Activated naive CD8-positive, alpha-beta T cell (primary cell): ENCODE measurements around the gene ATP6AP1.
"Not testable (repeated sequence)": the region's sequence is repeated elsewhere in the genome, so short reads cannot be mapped to it uniquely, and the experiment has no call there.

Experiments used
- H3K27ac Mint-ChIP-seq: one replicate; pipeline ENCODE4 v1.8.0; 2021; ENCODE audit warnings: mixed read lengths
- H3K27me3 Mint-ChIP-seq: one replicate; pipeline ENCODE4 v1.8.0; 2021; ENCODE audit warnings: mixed read lengths
- H3K36me3 Mint-ChIP-seq: one replicate; pipeline ENCODE4 v1.8.0; 2021; ENCODE audit warnings: mixed read lengths
- H3K4me1 Mint-ChIP-seq: one replicate; pipeline ENCODE4 v1.8.0; 2021; ENCODE audit warnings: low read depth, mixed read lengths
- H3K4me3 Mint-ChIP-seq: one replicate; pipeline ENCODE4 v1.8.0; 2021; ENCODE audit warnings: mild to moderate bottlenecking, mixed read lengths
- H3K9me3 Mint-ChIP-seq: one replicate; pipeline ENCODE4 v1.8.0; 2021; ENCODE audit warnings: low read depth, mixed read lengths

Gene ATP6AP1

DNA sequence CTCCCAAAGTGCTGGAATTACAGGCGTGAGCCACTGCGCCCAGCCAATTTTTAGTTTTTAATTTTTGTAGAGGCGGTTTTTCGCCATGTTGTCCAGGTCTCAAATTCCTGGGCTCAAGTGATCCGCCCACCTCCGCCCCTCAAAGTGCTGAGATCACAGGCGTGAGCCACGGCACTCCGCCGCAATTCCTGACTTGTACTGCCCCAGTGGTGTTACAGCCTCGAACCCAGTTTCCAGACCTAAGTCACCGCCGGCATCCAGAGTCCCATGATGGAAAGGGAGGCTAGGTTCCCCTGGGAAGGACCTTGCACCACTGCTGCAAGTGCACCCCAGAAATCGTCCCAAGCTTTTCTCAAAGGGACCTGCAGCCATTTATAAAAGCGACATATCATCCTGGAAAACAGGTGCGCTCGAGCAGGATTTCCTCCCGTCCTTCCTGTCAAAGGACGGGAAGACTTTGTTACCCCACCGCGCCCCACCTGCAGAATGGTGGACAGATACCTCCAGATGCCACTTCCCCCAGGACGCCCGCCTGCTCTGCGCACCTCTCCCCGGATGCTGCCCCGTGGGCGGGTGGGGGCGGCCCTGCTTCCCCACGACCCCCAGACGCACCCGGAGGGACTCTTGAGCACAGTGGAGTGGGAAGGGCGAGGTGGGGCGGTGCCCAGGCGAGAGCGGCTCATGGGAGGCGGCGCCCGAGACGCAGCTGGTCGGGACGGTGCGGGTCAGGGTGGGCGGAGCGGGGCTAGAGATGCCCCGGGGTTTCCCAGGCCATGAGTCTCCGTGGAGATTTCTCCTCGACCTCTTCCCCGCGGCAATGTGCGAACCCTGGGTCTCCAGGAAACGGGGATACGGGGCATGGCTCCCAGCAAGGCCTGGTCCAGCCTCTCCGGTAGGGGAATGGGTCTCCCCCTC is 31.2 kb upstream of the ATP6AP1 start:
- Mint-ChIP-seq H3K36me3 (peaks cover 16% of the 10 kb centered on the region), H3K4me1 (peaks cover 2% of the 10 kb centered on the region), H3K27ac (peak overlapping the region; percentile 100), H3K4me3 (peak overlapping the region; percentile 98), H3K27me3 (no peaks in the 10 kb centered on the region), H3K9me3 (no peaks in the 10 kb centered on the region)

DNA sequence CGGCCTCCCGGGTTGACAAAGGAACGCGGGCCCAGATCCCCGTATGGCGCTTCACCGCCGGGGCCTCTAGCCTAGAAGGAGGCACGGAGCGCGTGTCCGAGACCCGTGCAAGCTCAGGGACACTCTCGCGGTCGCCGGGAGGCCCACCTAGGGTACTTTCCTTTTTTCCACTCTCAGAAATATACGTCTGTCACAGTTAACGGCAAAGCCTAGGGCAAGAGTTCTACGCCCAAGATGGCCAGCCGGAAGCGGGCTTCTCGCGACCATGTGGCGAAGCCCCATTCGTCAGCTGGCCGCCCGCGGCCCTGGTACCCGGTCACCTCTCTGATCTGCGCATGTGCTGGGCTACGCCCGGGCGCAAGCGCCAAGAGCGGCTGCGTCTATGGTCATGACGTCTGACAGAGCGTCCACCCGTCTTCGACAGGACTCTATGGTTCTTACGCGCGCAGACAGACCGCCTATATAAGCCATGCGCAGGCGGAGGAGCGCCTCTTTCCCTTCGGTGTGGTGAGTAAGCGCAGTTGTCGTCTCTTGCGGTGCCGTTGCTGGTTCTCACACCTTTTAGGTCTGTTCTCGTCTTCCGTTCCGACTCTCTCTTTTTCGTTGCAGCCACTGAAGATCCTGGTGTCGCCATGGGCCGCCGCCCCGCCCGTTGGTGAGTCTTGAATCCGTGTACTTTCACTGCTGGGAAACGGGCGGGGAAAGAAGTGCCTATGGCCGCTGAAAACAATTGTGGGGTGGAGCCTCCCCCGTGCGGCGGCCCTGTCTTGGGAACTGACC is 30.4 kb upstream of the ATP6AP1 start, which contains the start of gene RPL10:
Gene RPL10, plus strand, starts transcription at position 490 of the 780 bp plus-strand sequence. Its CDS starts 143 bp downstream, at position 633.
- H3K27ac Mint-ChIP-seq, result peak within 1 kb of the TSS; percentile 100
- H3K36me3 Mint-ChIP-seq, result peaks cover 16% of the 10 kb centered on the region
- H3K4me1 Mint-ChIP-seq, result peaks cover 2% of the 10 kb centered on the region
- no peaks in the 10 kb centered on the region for H3K27me3 Mint-ChIP-seq
- peak within 1 kb of the TSS; percentile 98 for H3K4me3 Mint-ChIP-seq
- no peaks in the 10 kb centered on the region for H3K9me3 Mint-ChIP-seq

DNA sequence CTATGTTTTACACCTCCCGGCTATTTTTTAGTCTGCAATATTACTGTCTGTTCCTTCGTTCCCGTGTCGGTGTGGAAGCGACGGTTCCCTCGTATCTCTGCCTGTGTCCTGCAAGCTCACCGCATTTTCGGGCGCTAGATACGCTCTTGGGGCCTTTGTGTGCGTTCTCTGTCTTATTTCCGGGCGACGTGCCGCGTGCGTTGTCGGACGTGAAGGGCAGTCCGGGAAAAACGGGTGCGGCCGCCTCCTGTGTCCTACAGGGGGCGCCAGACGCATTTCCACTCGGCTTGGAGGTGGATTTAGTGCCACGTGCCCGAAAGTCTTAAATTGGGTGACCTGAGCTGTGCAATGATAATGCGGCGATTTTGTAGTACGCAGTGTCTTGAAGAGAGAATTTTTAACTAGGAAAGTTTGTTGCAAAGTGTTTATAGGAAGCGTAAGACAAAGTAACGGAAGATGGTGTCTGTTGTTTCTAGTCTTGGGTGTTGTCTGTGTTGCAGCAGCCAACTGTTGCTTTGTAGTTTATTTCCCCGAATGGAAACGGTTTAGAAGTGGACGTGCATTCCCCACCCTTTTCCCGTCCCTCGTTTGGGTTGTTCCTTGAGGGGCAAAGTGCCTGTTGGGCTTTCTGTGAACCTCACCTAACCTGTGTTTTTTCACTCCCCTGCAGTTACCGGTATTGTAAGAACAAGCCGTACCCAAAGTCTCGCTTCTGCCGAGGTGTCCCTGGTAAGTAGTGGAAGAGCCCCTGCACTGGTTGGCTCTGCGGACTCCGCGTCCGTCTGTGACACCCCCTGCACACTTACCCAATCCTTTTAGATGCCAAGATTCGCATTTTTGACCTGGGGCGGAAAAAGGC is 29.6 kb upstream of the ATP6AP1 start:
- Mint-ChIP-seq H3K9me3 (no peaks in the 10 kb centered on the region), H3K36me3 (peaks cover 16% of the 10 kb centered on the region), H3K4me1 (peaks cover 2% of the 10 kb centered on the region), H3K27me3 (no peaks in the 10 kb centered on the region), H3K27ac (peak overlapping the region; percentile 100), H3K4me3 (peak overlapping the region; percentile 98)

DNA sequence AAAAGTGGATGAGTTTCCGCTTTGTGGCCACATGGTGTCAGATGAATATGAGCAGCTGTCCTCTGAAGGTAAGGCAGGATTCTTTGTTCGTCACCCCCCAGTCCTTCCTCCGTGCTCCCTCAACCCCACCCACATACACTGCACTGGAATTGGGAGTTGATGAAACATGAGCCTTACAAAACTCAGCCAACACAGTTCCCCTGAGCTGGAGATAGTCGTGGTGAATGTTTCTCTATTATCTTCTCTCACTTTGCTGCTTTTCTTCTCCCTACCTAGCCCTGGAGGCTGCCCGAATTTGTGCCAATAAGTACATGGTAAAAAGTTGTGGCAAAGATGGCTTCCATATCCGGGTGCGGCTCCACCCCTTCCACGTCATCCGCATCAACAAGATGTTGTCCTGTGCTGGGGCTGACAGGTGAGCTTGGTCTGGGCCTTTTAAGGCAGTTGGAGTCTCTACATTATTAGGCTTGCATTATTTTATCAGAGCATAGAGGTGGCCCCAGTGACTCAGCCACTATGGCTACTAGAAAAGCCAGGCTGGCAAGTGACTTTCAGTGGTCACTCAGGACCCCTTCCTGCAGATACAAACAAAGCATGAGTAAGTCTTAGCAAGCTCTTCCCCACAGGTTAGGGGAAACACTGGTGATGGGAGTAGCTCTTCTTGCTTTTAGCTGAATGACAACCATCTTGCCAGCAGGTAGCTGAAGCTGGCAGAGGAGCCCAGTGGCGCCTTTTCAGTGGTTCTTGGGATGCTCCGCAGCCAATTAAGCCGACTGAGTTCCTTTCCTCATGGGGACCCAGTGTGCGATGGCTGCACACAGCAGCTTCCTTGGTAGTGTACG is 28.7 kb upstream of the ATP6AP1 start:
- Mint-ChIP-seq H3K9me3 (no peaks in the 10 kb centered on the region), H3K4me1 (peaks cover 2% of the 10 kb centered on the region), H3K27ac (peak overlapping the region; percentile 100), H3K4me3 (peak overlapping the region; percentile 98), H3K36me3 (peaks cover 16% of the 10 kb centered on the region), H3K27me3 (no peaks in the 10 kb centered on the region)

DNA sequence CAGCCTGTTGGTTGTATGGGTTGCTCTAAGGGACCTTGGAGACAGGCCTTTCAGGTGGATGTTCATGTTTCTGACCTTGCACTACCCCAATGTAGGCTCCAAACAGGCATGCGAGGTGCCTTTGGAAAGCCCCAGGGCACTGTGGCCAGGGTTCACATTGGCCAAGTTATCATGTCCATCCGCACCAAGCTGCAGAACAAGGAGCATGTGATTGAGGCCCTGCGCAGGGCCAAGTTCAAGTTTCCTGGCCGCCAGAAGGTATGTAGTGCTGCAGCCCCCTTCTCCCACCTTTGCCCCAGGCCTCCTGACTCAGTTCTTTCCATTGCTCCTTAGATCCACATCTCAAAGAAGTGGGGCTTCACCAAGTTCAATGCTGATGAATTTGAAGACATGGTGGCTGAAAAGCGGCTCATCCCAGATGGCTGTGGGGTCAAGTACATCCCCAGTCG is 28.1 kb upstream of the ATP6AP1 start:
- H3K27me3 Mint-ChIP-seq, H3K4me1 Mint-ChIP-seq, H3K9me3 Mint-ChIP-seq: not testable (repeated sequence)
- peak overlapping the region; percentile 98 for H3K4me3 Mint-ChIP-seq
- H3K27ac Mint-ChIP-seq, result peak overlapping the region; percentile 100
- H3K36me3 Mint-ChIP-seq, result peaks cover 16% of the 10 kb centered on the region

DNA sequence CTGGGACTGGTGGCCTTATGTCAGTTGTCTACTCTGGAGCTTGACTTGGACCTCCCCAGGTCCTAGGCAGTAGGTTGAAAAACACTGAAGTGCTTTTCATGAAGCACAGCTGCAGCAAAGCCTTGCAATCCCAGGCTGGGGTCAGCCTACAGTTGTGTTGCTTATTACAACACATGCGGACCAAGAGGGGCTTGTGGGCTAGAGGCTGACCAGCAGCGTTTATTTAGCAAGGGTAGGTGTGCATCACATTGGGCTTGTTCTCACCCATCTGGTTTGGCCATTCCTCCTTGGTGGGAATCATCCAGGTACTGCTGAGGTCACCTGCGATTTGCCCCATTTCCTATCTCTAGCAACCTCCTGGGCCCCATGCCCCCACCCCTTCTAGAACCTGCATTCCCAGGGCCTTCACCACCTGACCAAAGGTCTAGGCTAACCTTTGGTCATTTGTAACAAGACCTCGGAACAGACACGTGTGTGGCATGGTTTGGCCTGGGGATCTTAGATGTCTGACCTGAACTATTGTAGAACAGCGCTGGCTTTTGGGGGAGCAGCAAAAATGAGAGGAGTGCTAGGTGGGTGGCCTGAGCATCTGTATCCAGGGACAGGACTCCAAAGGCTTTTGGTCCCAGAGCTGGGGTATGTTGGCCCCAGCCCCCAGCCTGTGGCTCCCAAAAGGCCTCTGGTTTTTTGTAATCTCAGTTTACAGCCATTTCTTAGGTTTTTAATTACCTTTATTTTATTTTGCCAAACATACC is 27.3 kb upstream of the ATP6AP1 start:
- Mint-ChIP-seq H3K27ac (peak overlapping the region; percentile 100), H3K4me3 (peak overlapping the region; percentile 98), H3K9me3 (no peaks in the 10 kb centered on the region)

DNA sequence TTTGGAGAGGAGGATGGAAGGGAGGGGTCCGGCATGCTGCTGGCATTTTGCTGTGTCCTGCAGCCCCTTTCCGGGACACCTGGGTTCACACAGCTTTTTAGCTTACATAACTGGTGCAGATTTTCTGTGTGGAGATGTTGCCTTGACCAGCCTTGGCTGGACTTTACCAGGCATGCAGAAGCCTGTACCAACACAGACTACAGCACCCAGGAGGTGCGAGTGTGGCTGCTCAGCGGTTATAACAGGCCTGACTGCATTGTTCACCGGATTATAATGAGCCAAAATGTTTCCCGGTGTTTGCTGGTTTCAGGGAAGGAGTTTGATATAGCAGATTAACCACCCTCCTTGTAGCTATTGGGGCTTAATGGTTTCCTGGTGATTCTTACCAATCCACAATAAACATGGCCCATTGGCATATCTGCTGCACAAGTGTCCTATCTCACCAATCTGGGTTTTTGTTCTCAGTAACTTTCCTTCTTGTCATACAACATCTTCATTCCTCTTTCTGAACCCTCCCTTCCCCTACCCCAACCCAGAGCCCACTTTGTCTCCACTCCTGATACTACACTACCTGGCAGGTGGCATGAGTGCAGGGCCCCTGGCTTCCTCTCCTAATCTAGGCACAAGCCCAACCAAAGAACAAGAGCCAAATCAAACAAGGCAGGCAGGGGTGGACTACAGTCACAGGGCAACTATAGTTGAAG is 26.4 kb upstream of the ATP6AP1 start:
- no peaks in the 10 kb centered on the region for H3K9me3 Mint-ChIP-seq
- peaks cover 16% of the 10 kb centered on the region for H3K36me3 Mint-ChIP-seq
- no peaks in the 10 kb centered on the region for H3K27me3 Mint-ChIP-seq
- no peak overlapping the region for H3K27ac Mint-ChIP-seq
- H3K4me1 Mint-ChIP-seq, result peaks cover 2% of the 10 kb centered on the region
- no peak overlapping the region for H3K4me3 Mint-ChIP-seq

More for the DNA sequence above, 27.3 kb upstream of the ATP6AP1 start:
- Mint-ChIP-seq H3K27me3 (no peaks in the 10 kb centered on the region), H3K36me3 (peaks cover 16% of the 10 kb centered on the region), H3K4me1 (peaks cover 2% of the 10 kb centered on the region)

DNA sequence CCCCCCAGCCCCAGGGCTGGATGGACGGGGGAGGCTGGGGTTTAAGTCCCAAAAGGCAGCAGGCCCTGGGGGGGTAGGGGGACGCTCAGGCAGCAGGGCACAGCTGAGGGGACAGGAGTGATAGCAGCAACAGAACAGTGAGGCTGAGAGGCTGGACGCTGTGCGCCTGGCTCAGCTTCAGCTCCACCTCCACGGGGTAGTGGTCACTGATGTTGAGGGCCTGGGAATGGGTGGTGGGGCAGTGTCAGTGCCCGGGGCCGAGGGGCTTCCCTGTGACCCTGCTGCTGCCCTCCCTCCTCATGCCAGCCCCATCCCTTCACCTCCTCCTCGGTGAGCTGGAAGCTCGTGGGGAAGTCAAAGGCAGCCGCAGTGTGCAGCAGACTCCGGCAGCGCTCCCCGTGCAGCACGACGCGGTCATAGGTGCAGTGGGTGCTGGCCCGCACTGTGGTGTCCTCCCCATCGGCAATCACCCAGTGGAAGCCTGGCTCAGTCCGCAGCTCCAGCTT is 25.8 kb upstream of the ATP6AP1 start:
- peaks cover 2% of the 10 kb centered on the region for H3K4me1 Mint-ChIP-seq
- no peaks in the 10 kb centered on the region for H3K27me3 Mint-ChIP-seq
- H3K36me3 Mint-ChIP-seq, result peaks cover 16% of the 10 kb centered on the region
- H3K27ac Mint-ChIP-seq, result no peak overlapping the region
- H3K4me3 Mint-ChIP-seq, result no peak overlapping the region
- no peaks in the 10 kb centered on the region for H3K9me3 Mint-ChIP-seq

DNA sequence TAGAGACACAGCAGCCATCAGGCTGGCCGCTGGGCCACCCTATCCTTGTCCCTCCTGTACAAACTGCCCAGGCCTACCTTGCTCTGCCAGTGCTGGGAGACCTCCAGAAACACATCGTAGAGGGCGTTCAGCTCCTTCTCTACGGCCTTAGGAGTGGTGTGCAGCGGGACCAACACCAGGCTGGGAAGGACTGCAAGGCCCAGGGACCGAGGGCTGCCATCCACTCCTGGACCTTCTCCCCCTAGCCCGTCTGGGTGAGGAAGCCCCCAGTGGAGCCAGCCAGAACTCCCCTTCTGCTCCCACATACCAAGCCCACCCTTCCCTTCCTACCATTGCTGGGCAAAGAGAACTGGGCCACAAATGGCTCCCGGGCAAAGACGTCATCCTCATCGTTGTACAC is 25.3 kb upstream of the ATP6AP1 start:
- H3K4me3 Mint-ChIP-seq, result no peak overlapping the region
- peaks cover 2% of the 10 kb centered on the region for H3K4me1 Mint-ChIP-seq
- H3K27me3 Mint-ChIP-seq, result no peaks in the 10 kb centered on the region
- no peaks in the 10 kb centered on the region for H3K9me3 Mint-ChIP-seq
- no peak overlapping the region for H3K27ac Mint-ChIP-seq
- H3K36me3 Mint-ChIP-seq, result peaks cover 15% of the 10 kb centered on the region

DNA sequence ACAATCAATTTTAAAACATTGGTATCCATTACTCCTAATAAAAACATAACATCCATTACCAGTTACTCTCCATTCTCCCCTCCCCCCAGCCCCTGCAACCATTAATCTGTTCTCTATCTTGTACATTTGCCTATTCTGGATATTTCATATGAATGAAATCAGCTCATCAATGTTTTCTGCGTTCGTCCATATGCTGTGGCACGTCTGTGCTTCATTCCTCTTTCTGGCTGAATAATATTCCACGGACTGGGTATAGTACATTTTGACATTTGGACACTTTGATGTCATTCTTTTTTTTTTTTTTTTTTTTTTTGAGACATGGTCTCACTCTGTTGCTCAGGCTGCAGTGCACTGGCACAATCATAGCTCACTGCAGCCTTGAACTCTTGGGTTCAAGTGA is 24.6 kb upstream of the ATP6AP1 start:
- Mint-ChIP-seq H3K36me3 (peaks cover 10% of the 10 kb centered on the region), H3K9me3 (no peaks in the 10 kb centered on the region), H3K4me1 (peaks cover 2% of the 10 kb centered on the region), H3K27me3 (no peaks in the 10 kb centered on the region), H3K4me3 (no peak overlapping the region), H3K27ac (no peak overlapping the region)

DNA sequence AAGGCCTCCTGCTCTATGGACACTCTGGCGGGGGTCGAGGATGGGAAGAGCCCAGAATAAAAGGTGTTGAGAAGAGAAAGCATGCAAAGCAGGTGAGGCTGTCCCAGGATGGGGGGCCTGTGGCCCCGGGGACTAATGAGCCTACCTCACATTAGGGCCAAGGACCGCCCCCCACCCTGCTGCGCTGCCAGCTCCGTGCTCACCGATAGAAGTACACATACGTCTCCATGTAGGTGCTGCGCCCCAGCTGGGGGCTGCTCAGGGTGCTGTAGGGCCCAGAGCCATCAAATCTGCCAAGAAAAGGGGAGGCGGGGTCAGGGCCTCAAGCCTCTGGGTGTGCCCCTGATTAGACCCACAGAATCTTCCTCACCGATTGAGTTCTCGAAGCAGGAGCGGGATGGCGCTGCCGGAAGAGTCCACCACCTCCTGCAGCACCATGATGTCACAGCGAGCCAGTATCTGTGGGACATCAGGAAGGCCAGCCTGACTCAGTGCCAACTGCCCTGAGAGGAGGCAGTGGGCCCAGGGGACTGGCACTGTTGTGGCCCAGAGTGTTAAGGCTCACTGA is 23.8 kb upstream of the ATP6AP1 start:
- Mint-ChIP-seq H3K4me3 (no peak overlapping the region), H3K4me1 (peaks cover 2% of the 10 kb centered on the region), H3K9me3 (no peaks in the 10 kb centered on the region), H3K36me3 (peaks cover 2% of the 10 kb centered on the region), H3K27me3 (no peaks in the 10 kb centered on the region), H3K27ac (no peak overlapping the region)

DNA sequence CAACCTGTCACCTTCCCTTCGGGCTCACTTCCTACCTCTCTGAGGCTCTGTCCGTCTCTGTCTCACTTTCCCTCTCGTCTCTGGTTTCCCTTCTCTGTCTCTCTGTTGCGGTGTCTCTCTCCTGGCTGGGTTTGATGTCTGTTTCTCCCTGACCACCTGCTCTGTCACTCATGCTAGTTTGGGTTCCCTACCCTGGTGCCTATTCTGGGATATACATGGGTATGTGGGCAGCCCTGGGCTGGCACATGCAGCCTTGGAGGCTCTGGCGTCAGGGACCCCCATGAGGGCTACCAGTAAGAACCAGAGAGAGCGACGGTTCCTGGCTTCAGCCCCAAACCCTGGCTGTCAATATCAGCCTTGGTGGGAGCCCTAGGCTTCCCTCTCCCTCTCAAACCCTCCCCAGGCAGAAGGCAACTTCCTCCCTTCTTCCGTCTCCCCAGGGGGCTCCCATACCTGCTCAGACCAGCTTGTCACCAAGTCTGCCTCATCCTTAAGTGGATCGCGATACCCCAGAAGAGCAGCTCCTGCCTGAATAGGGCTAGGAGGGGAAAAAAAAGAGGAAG is 19.7 kb upstream of the ATP6AP1 start:
- Mint-ChIP-seq H3K4me3 (peak overlapping the region; percentile 35), H3K27ac (no peak overlapping the region), H3K36me3 (no peaks in the 10 kb centered on the region)

More for the DNA sequence above, 19.7 kb upstream of the ATP6AP1 start:
- peaks cover 5% of the 10 kb centered on the region for H3K4me1 Mint-ChIP-seq
- no peaks in the 10 kb centered on the region for H3K27me3 Mint-ChIP-seq
- H3K9me3 Mint-ChIP-seq, result no peaks in the 10 kb centered on the region
